Stimulated activated naive CD4-positive, alpha-beta T cell (primary cell): ENCODE data around the gene PTPRZ1.

ENCODE experiments used
- DNase-seq, 6 experiments: peaks; one replicate each; lab custom pipeline; 2025; lab: John Stamatoyannopoulos, UW

Gene PTPRZ1

GRCh38 chr7:121891731-121892130, 18.8 kb downstream of the PTPRZ1 start:
- DNase-seq, result no peak

GRCh38 chr7:121901026-121901425, 28.1 kb downstream of the PTPRZ1 start:
- DNase-seq, result no peak

- DNase-seq, result no peak
Measured at GRCh38 chr7:121904120-121904519, 31.2 kb downstream of the PTPRZ1 start.

GRCh38 chr7:121908042-121908441, 35.1 kb downstream of the PTPRZ1 start:
- no peak for DNase-seq

- no peak for DNase-seq
Measured at GRCh38 chr7:121909716-121910345, 36.9 kb downstream of the PTPRZ1 start.

- DNase-seq, result no peak
Measured at GRCh38 chr7:121913947-121914675, 41.1 kb downstream of the PTPRZ1 start.

GRCh38 chr7:121914676-121915279, 41.8 kb downstream of the PTPRZ1 start:
- DNase-seq, result no peak

- no peak for DNase-seq
Measured at GRCh38 chr7:121916211-121916610, 43.2 kb downstream of the PTPRZ1 start.

GRCh38 chr7:121919986-121920385, 47.0 kb downstream of the PTPRZ1 start:
- DNase-seq, result no peak

GRCh38 chr7:121924269-121925186, 51.6 kb downstream of the PTPRZ1 start:
- DNase-seq, result no peak

GRCh38 chr7:121931149-121931902, 58.4 kb downstream of the PTPRZ1 start:
- DNase-seq, result no peak

- DNase-seq, result no peak
Measured at GRCh38 chr7:121932768-121933167, 59.8 kb downstream of the PTPRZ1 start.

- DNase-seq, result no peak
Measured at GRCh38 chr7:121936951-121937623, 64.1 kb downstream of the PTPRZ1 start.

- DNase-seq, result no peak
Measured at GRCh38 chr7:121938429-121938996, 65.6 kb downstream of the PTPRZ1 start.

- DNase-seq, result no peak
Measured at GRCh38 chr7:121940918-121941317, 68.0 kb downstream of the PTPRZ1 start.

- DNase-seq, result no peak
Measured at GRCh38 chr7:121941830-121942229, 68.9 kb downstream of the PTPRZ1 start.

GRCh38 chr7:121945066-121945465, 72.1 kb downstream of the PTPRZ1 start:
- DNase-seq, result no peak

- DNase-seq, result no peak
Measured at GRCh38 chr7:121945480-121946236, 72.7 kb downstream of the PTPRZ1 start.

- no peak for DNase-seq
Measured at GRCh38 chr7:121953164-121953563, 80.2 kb downstream of the PTPRZ1 start.

- DNase-seq, result no peak
Measured at GRCh38 chr7:121953601-121954000, 80.6 kb downstream of the PTPRZ1 start.
